BJ (cell line): Measurements from ENCODE around the gene TPRA1. TPM values are rescaled to one million over a fixed set of nuclear protein-coding genes. Genes with fewer than 3 reads are reported as not detected.

Experiments
- CTCF ChIA-PET: fragments of 350-600 bp; formaldehyde crosslinking; extraction: SDS; loops from one replicate; lab custom pipeline; 2021; ENCODE audit warnings: antibody characterized with exemption, inconsistent platforms; lab: Yijun Ruan, JAX
- POLR2A ChIA-PET: fragments of 300-600 bp; sonication (Branson Sonifier 250); formaldehyde crosslinking; extraction: SDS; loops from one replicate; lab custom pipeline; 2021; ENCODE audit warnings: antibody characterized with exemption; lab: Charles Lee
- DNase-seq: peaks from one replicate; pipeline ENCODE4 v3.0.0-alpha.2; 2011; ENCODE audit warnings: low read depth
- H3K27me3 ChIP-seq: 2 replicates; pipeline ENCODE4 v1.6.0; 2011; ENCODE audit warnings: low read length; ENCODE audit not compliant: control insufficient read depth, insufficient read depth
- H3K36me3 ChIP-seq: 2 replicates; pipeline ENCODE4 v1.5.1; 2011; ENCODE audit warnings: low read length; ENCODE audit not compliant: control insufficient read depth, insufficient read depth
- H3K4me3 ChIP-seq: 2 replicates; pipeline ENCODE4 v1.5.1; 2011; ENCODE audit warnings: low read depth, mild to moderate bottlenecking, control low read depth, low read length
- polyA plus RNA-seq: library from polyadenylated mRNA; depleted of rRNA; stranded (reverse); fragments of >200 nt; gene quantifications from 2 replicates; pipeline ENCODE4 v1.2.3, GENCODE V29; 2011
- TF ChIP-seq, protein P1 (sequence below): IDR thresholded peaks from 2 replicates; pipeline ENCODE4 v1.5.1; 2011; ENCODE audit warnings: low read depth, mild to moderate bottlenecking, control low read depth, inconsistent platforms, low read length, moderate library complexity; ENCODE audit not compliant: insufficient read depth

Gene TPRA1
- polyA plus RNA-seq, 1 experiment, result 72.2 TPM

DNA sequence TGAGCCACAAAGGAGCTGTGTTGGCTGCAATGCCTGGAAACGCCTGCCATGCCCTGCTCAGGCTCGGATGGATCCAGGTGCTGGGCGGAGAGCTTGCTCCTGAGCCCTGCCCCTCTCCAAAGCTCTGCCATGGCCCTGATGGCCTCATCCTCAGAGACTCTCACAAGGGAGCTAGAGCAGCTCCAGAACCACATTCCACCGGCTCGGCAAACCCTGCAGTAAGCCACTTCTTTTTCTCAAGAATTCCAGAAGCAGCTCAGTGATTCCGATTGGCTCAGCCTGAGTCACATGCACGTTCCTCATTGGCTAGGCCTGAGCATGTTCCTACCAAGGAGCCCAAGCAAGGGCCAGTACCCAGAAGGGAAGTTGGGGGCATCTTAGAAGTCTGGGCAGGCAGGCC, 24.8 kb downstream of the TPRA1 start:
- H3K36me3 ChIP-seq, result no peaks in the 10 kb centered on the region
- TF ChIP-seq, protein P1, sequence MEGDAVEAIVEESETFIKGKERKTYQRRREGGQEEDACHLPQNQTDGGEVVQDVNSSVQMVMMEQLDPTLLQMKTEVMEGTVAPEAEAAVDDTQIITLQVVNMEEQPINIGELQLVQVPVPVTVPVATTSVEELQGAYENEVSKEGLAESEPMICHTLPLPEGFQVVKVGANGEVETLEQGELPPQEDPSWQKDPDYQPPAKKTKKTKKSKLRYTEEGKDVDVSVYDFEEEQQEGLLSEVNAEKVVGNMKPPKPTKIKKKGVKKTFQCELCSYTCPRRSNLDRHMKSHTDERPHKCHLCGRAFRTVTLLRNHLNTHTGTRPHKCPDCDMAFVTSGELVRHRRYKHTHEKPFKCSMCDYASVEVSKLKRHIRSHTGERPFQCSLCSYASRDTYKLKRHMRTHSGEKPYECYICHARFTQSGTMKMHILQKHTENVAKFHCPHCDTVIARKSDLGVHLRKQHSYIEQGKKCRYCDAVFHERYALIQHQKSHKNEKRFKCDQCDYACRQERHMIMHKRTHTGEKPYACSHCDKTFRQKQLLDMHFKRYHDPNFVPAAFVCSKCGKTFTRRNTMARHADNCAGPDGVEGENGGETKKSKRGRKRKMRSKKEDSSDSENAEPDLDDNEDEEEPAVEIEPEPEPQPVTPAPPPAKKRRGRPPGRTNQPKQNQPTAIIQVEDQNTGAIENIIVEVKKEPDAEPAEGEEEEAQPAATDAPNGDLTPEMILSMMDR, result no peak
- H3K4me3 ChIP-seq, result no peak overlapping the region
- POLR2A ChIA-PET, result interaction anchor here (0.5 kb wide), 1 partner anchor 9 kb away, joined by 5 read pairs; no protein-coding TSS in a partner anchor
- CTCF ChIA-PET, result interaction anchor here (0.7 to 2.2 kb wide), 5 partner anchors 9 to 41 kb away, joined by 3 to 15 read pairs (median 4); no protein-coding TSS in a partner anchor
- peaks cover 2% of the 10 kb centered on the region; the same call in 1 of the 2 replicates for H3K27me3 ChIP-seq
- DNase-seq, result no peak

DNA sequence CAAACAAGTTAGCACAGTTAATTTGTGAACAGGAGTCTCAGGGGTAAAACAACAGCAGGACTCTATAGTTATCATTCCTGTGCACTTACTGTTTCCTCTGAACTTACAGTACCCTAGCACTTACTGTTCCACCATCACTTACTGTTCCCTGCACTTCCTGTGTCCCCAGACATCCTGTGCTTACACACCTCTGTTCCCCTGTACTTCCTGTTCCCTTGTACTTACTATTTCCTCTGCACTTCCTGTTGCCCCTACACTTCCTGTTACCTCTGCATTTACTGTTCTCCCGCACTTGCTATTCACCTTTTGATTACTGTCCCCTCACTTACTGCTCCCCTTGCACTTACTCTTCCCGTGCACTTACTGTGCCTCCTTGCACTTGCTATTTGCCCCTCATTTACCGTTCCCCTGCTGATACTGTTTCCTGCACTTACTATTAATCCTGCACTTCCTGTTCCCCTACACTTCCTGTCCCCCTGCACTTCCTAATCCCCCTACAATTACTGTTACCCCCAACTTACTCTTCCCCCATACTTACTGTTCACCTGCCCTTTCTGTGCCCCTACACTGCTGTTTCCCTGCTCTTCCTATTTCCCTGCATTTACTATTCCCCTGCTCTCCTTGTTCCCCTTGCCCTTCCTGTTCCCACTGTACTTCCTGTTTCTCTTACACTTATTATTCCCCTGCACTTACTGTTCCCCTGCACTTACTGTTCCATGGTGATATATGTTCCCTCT, 30.3 kb downstream of the TPRA1 start:
- Histone ChIP-seq H3K27me3 (peaks cover 5% of the 10 kb centered on the region; the same call in 1 of the 2 replicates), H3K4me3 (no peak overlapping the region), H3K36me3 (no peaks in the 10 kb centered on the region)
- no peak for DNase-seq
- ChIA-PET CTCF (no interaction called here), POLR2A (no interaction called here)
- TF ChIP-seq, protein P1, result no peak

DNA sequence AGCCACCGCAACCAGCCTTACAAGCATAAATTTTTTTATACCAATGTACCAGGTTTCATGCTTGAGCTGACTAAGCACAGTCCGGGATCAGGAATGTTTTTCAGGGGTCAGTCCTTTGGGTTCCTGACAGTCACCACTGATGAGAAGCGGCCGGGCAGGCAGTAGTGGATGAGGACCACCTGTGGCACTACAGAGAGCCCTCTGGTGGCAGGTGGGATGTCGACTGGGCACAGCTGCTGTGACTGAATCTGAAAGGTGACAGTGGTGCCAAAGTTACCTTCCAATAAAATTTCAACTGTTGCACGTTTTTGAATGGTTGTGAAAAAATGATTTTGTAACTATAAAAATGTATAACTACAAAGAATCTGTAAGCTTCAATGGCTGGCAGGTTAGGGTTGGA, 34.0 kb downstream of the TPRA1 start:
- POLR2A ChIA-PET, result interaction anchor here (0.6 kb wide), 1 partner anchor 9 kb away, joined by 5 read pairs; no protein-coding TSS in a partner anchor
- CTCF ChIA-PET, result interaction anchor here (2.3 kb wide), 1 partner anchor 9 kb away, joined by 15 read pairs; no protein-coding TSS in a partner anchor

DNA sequence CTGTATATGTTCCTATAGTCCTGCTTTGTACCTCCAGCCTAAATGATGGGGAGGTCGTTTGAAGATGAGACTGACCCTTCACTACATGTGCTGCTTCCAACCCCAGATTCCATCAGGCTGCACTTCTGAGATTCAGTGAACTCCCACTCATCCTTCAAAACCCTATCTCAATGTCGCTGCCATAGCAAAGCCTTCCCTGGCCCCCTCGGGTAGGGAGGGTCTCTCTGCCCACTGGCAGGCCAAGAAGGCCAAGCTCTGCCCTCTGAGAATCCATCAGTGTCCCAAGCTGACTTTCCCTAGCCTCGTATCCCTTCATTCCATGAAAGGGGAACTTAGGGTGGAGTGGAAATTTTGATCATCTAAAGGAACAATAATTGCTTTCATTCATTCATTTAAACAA, 35.4 kb downstream of the TPRA1 start:
- Histone ChIP-seq H3K36me3 (no peaks in the 10 kb centered on the region), H3K27me3 (peaks cover 7% of the 10 kb centered on the region), H3K4me3 (no peak overlapping the region)
- DNase-seq, result no peak
- TF ChIP-seq, protein P1, result no peak
- POLR2A ChIA-PET, result no interaction called here
- CTCF ChIA-PET, result interaction anchor here (1.0 to 2.4 kb wide), 4 partner anchors 10 to 884 kb away, joined by 3 to 18 read pairs (median 4); no protein-coding TSS in a partner anchor

More for the DNA sequence above, 34.0 kb downstream of the TPRA1 start:
- no peak overlapping the region for H3K4me3 ChIP-seq
- DNase-seq, result no peak
- TF ChIP-seq, protein P1, result no peak
- no peaks in the 10 kb centered on the region for H3K36me3 ChIP-seq
- peaks cover 5% of the 10 kb centered on the region for H3K27me3 ChIP-seq

DNA sequence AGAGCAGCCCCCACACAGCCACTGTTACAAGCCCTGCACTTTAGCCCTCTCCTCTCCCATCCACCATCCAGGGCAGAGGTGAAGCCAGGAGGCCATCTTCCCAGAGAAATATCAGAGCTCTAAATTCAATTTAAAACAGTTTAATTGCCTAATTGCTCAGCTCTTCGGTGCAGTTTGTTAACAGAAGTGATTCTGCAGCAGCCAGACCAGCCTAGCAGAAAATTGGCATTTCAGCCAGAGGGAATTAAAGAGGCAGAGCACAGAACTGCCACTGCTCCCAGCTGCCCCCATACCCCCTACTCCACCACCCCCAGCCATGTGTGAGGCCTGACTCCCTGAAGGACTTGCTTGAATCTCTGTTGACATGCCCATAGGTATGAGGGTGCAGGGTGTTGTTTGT, 38.5 kb downstream of the TPRA1 start:
- peaks cover 8% of the 10 kb centered on the region for H3K27me3 ChIP-seq
- ChIA-PET CTCF (interaction anchor here (0.7 kb wide), 1 partner anchor 1029 kb away, joined by 3 read pairs; no protein-coding TSS in a partner anchor), POLR2A (no interaction called here)
- TF ChIP-seq, protein P1, result no peak
- no peak overlapping the region for H3K4me3 ChIP-seq
- no peak for DNase-seq
- H3K36me3 ChIP-seq, result no peaks in the 10 kb centered on the region
